NAMALWA (cell line): Measurements from ENCODE around the gene LAMA3.
"Not testable (repeated sequence)": the region's sequence is repeated elsewhere in the genome, so short reads cannot be mapped to it uniquely, and the experiment has no call there.

Source experiments
- DNase-seq: peaks from one replicate; pipeline ENCODE4 v3.0.0-alpha.2; 2015; ENCODE audit warnings: low spot score

Gene LAMA3

DNA sequence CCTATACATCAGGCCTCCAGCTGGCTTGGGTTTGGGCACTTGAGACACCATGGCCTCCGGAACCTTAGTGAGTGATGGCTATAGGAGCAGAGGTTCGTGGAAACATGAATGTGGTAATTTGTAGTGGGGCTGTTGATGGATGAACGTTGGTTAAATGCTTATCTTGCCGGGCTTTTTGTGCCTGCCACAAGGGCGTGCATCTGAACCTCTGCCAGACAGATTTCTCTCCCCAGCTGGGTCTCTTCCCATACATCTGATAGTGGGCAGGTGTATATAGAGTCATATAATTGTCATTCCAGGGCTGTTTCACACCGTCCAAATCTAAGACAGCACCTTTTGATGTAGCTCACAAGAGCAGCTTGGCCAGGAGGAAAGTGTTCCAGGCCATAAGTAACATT lies 14.7 kb downstream of the LAMA3 start:
- no peak for DNase-seq

DNA sequence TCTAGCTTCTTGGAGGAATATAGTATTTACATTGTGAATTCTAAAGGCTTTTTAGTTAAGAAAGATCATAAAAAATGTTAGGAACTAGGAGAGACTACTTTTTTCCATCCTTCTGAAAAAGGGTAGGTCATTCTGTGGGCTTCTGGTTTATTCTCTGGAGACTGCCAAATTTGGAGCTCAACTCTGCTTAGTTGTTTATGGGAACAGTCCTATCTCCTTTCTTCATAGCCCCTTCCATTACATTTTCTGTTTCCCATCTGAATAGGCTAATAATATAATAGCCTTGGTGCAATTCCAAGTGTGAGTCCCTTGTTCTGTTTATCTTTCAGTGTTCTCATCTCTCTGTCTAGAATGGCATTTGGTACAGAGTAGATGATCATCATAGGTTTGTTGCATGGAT lies 15.6 kb downstream of the LAMA3 start:
- no peak for DNase-seq

DNA sequence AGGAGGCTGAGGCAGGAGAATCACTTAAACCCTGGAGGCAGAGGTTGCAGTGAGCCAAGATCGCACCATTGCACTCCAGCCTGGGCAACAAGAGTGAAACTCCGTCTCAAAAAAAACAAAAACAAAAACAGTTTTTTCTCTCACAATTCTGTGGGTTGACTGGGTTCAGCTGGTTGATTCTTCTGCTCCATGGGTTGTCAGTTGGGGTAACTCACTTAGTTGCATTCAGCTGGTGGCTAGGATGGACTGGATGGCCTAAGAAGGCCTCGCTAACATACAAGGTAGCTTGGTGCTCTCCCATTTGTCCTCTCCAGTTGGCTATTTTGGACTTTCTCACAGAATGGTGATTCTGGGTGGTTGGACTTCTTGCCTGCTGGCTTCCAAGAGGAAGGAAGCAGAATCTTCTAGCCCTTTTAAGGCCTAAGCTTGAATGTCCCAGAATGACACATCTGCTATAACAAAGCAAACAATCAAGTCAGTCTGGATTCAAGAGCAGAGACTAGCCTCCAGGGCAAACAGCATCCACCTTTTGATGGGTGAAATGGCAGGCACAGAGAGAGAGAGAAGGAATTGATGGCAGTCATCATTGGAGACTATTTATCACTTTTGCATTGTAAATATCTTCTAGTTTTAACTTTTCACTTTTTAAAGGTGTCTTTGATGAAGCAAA lies 17.9 kb downstream of the LAMA3 start:
- DNase-seq: no peak

DNA sequence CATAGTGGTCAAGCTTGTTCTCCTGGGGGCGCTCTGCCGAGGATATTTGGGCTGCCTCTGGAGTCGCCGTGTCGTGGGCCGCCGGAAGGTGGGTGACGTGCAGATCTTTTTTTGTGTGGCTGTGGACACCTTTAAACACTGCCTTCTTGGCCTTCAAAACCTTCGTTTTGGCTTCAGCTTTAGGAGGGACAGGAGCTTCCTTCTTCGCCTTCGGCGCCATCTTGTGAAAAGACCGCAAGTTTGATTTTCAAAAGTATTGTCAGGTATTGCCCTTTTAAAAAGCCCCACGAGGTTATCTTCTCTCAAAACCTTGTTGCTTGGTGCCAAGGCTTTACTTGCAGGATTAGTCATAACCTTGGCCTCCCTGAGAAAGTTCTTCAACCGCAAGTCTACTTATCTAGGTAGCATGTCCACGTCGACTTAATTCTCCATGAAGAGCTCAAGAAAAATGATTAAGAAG lies 20.8 kb downstream of the LAMA3 start:
- no peak for DNase-seq

DNA sequence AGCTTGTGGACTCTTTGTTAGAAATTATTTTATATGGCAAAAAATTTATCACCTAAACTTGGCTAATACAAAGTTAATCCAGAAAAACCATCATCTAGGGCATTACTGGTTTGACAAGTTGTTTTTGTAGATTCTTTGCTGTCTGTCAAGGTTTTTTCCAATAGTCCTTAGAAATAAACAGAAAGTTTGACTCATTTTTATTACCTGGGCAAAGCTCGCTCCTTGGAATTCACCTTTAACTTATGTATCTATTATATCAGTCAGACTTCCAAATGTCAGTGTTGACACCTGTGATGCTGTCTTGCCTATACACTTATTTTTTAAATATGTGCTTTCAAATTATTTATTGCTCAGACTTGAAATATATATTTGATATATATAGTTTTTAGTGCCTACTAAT lies 21.7 kb downstream of the LAMA3 start:
- DNase-seq: no peak

DNA sequence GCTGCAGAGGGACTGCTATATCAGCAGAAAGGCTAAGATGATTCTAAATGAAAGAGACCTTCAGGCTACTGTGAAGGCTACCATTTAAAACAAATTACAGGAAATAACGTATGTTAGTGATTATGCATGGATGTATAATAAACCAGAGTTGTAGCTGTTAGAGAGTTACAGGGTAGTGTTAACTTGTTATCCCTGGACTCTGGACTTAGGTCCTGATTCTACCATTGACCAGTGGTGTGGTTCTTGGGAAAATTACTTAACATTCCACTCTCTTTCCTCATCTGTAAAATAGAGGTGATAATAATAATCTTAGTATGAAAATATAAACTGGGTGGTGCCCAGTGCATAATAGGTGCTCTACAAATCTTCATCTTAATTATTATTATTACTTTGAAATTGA lies 22.2 kb downstream of the LAMA3 start:
- no peak for DNase-seq

DNA sequence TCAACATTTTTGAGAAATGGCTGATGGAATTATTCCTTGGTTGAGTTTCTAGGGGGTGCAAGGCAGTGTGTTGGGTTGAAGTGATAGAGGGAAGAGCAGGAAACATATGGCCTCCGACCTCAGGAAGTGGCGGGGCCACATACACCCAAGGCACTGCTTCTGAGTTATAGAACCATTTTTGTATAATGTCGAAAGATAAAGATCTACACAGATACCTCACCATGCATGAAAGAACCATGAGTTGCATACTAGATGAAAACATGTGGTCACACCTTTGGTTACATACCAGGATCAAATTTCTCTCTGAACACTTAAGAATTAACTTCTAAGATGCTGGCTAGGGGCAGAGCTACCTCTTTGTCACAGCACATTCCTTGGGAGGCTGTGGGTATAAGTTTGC lies 23.2 kb downstream of the LAMA3 start:
- no peak for DNase-seq

DNA sequence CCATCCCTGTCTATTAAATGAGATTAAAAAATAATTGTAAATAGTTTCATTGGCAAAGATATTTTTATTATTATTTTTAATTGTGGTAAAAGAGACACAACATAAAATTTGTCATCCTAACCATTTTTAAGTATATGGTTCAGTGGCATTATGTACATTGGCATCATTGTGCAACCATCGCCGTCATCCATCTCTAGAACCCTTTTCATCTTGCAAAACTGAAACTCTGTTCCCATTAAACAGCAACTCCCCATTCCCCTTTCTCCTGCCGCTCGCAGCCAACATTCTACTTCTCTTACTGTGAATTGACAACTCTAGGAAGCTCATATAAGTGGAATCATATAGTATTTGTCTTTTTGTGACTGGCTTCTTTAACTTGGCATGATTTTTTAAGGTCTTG lies 25.3 kb downstream of the LAMA3 start:
- no peak for DNase-seq

DNA sequence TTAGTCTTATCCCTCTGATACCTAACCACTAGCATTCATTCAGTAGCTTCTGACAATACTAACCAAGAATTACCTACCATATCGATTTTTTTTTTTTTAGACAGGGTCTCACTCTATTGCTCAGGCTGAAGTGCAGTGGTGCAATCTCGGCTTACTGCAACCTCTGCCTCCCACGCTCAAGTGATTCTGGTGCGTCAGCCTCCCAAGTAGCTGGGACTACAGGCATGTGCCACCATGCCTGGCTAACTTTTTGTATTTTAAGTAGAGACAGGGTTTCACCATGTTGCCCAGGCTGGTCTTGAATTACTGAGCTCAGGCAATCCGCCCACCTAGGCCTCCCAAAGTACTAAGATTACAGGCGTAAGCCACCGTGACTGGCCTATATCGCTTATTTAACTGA lies 26.8 kb downstream of the LAMA3 start:
- DNase-seq: not testable (repeated sequence)

DNA sequence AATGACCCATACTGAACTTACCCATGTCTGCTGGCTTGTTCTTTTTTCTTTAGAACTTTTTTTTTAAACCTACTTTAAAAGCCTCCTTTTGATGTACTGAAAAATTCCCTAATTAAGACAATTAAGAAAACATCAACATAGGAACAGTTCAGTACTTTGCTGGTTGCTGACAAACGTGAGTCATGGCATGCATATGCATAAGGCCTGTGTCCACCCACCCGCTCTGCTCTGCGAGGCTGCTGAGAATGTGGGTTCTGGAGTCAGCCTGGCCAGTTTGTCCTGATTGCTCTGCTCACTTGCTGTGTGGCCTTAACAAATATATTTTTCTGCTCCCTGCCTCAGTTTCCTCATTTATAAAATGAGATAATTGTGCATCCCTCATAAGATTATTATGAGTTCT lies 27.3 kb downstream of the LAMA3 start:
- no peak for DNase-seq

DNA sequence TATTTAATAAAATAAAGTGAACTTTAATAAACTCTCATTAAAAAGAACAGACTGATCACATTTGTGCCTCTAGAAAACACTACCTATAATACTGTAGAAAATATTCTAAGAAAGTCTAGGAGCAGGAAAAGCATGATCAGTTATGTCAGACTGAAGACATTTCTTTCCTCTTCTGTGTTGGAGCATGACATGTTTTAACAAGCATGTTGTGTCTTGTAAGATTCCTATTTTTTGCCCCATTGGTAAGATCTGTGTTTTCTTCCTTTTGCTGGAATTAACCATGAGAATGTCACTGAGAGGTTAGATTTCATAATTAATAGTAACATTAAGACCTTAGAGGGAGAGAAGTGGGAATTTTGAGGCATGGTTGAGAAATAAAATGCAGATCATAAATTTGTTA lies 27.7 kb downstream of the LAMA3 start:
- no peak for DNase-seq

DNA sequence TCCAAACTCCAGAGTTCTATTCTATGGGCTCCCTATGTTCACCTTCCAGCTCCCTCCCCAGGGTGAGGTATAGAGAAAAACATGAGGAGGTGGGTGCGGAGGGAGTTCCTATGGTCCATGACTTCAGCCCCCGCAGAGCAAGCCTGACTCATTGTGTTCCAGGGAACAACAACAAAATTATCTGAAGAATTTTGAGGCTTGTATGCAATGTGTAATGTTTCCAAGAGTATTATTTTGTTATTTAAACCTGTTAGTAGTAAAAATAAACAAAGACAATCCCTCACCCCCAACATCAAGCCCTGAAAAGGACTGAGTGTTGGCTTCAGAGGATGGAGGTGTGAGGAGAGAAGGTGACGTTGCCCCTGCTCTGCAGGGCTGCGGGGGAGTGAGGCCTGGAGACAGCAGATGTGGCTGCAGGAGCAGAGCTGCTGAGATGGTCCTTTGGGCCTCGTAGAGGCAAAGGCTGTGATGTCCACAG lies 29.0 kb downstream of the LAMA3 start:
- no peak for DNase-seq

DNA sequence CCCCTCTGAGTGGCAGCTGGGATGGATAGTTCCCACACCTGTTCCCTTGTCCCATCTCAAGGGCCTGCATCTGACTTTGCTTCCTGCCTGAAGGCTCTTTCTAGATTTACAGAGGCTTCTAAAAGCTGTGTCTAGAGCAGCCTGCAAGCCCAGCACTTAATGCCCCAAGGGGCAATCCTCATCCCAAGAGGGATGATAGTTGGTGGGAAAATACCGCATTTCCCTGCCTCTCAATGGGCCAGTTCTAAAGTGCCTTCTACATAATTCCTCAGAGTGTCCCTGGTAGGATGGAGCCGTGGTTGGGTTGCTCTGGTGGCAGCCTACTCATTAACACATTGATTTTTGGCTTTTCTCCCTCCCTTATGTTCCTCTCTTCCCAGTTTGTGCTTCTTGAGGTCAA lies 29.5 kb downstream of the LAMA3 start:
- DNase-seq: no peak

DNA sequence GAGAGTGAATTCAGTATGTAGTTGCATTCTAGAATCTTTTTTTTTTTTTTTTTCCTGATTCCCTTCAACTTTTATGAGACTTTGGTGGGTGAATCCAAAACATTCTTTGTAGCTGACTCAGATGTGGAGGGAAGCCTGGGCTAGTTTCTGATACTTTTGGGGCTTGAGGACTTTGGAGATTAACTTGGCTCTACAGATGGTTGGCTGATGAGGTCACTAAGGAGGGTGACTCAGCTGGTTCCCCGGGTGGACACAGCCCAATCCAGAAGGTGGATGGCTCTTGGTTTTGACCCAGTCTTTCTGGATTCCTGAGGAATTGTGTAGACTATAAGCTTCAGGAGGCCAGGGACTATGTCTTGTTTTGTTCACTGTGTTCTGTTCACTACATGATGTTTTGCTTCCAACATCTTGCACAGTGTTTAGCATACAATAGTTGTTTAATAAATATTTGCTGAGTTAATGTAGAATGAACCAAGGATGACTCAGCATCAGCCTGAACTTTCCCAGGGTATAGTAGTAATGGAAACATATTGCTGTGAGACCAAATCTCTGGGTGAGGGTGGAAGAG lies 30.5 kb downstream of the LAMA3 start:
- no peak for DNase-seq

DNA sequence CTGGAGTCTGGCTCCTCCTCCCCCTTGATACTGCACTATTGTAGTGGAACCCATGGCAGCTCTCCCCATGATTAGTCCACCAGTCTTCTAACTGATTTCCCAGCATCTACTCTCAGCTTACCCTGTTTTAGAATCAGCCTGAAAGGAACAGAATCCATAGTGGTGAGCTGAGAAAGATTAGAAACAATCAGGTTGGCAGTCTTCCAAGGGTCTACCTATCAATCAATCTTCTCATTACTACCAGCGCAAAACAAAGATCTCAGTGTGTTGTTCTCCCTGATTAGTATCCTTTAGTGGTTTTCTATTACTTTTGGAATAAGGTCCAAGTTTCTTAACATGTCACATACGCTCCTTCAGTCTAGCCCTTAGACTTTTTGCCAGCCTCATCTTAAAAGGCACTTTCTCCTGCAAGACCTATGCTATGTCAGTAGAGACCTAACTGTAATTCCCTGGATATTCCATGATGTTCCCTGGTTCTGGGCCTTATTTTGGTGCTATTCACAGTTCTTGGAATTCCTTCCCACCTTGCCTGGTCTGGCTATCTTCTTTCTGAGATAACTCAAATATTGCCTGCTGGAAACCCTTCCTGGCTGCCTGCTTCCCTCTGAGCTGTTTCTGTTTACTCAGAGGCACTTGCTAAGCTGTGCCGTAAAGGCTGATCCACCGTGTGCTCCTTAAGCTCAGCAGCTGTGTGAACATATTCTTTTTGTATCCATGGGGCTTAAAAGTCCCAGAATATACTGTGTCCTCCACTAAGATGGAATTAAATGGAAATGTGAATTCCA lies 32.6 kb downstream of the LAMA3 start:
- no peak for DNase-seq

DNA sequence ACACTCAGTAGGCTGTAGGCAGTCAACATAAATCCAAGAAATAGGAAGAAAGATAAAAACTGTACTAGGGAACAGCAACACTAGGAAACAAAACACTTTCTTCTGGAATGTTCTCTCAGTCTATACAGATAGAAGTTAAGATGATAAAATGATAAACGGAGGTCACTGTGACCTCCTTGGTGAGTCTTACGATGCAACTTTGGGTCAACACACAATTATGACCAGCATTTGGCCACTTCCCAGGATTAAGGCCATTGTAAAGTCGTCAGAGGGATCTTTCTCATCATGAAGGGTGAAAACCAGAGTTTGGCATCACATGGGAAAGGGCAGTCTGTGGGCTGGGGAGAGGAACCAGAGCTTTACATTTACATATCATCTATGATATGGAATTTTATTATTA lies 33.4 kb downstream of the LAMA3 start:
- no peak for DNase-seq

DNA sequence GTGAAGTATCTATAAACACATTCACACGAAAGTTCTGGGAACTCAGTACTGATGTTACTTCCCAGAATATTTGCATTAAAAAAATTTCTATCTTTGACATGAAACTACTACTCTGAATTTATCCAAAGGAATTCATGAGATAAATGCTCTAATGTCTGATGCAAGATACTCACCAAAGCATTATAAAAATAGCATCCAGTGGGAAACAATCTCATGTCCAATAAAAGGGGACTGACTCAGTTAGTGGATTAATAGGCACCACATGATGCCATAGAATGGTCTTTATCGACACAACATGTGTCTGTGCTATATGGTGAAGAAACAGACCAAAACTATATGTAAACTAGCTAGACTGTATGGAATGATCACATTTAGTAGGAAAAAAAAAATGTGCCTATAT lies 33.9 kb downstream of the LAMA3 start:
- DNase-seq: no peak

DNA sequence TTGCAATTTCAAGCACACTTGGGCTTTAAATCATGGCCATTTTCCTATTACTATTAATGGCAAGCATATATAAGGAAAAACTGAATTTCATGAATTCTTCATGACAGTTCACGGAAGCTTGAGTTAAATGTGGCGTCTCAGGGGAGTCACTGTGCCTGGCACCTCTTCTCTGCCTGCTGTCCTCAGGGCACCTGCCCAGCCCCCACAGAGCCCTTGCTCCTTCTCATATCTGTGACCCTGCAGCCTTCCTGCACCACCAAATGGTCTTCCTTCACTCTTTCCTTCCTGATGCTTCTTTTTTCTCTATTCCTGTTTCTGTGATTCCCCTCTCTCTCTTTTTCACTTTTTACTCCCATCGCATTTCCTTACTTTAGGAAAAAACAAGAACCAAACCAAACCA lies 35.4 kb downstream of the LAMA3 start:
- DNase-seq: no peak

DNA sequence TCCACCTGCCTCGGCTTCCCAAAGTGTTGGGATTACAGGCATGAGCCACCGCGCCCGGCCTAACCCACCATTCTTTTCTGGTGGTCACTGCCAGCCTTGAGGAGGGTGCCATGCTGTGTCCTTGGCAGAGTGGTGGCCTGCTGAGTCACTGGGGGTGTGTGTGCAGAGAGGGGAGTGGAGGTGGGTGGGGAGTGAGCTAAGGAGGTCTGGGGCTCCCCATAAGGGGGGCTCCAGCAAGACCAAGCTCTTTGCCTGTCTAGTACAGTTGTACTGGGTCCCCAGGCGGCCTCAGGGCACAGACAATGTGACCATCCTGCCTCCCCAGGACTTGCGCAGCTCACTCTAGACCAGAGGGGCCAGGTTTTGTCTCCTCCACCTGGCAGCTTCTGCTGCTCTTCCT lies 36.1 kb downstream of the LAMA3 start:
- DNase-seq: no peak

DNA sequence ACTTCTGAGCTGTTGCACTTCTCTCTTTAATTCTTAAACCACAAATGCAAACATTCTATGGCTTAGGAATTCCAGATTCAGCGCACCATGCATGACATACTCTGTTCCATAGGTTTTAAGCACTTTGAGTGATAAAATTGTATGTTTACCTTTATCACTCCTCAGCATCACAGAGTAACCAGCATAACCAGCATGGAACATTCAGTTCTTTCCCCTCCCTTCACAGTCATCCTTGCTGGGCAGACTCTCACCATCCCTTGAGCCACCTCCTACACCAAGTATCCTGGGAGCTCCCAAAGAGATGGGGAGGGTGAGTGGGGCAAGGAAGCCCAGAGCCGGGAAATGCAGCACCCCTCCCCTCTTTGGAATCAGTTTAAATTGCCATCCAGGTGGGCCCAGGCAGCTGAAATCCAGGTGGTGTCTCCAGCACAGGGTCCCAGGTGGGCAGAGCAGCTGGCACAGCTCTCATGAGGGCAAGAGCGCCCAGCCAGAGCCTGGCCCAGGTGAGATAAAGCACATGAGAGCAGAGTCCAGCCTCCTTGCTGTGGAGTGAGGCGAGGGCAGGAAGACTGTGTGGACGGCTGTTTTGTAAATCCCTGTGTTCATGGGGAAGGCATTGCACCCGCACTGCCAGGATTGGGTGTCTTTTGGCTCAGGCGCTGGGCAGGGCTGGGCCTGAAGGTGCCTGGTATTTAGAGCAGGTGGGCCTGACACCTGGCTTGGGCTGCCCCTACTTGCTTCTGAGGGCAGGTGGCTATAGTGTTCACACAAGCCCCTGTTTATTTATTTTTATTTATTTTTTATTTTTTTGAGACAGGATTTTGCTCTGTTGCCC lies 36.8 kb downstream of the LAMA3 start:
- no peak for DNase-seq

DNA sequence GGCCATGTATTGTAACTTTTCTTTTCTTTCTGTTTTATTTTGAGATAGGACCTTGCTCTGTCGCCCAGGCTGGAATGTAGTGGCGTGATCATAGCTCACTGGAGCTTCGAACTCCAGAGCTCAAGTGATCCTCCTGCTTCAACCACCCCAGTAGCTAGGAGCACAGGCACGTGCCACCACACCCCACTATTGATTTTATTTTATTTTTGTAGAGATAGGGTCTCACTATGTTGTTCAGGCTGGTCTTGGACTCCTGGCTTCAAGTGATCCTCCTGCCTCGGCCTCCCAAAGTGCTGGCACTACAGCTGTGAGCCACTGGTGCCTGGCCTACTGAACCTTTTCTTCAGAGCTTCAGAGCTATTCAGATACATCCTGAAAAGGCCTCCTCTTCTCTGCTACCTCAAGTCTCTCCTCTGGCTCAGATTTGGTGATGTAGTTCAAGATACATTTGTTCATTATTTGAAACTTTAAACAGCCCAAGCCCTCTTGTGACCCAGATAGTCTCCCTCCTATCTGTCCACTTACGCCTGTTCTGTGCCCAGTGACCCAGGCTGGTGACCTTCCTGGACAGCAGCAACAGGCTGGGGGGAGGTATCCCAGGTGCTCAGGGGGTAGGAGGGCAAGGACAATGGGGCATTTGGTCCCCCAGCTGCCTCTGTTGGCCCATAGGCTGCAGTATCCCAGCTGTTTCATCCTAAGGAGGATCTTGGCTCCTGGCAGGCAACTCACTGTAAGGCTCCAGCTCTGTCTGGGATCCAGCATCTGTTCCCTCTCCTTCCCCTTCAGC lies 38.6 kb downstream of the LAMA3 start:
- DNase-seq: no peak

DNA sequence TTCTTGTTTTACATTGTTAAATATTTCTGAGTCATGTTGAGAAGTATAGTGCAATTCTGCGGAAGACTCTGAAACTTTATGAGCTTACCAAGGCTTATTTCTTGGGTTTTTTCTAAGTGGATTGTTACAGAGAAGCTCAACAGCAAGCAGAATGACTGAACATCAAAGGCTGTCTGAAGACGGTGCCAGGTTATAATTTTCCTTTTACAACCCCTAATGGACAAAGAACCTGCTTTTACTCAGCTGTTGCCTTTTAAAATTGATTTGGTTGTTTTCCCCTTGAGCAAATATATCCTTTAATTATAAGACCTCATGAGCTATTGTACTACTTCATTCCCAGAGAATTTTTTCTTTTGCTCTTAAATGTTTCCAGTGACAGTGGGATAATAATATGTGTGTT lies 41.6 kb downstream of the LAMA3 start:
- no peak for DNase-seq
